HPDE6-E6E7 (cell line): ENCODE results near the gene SSPN.
"Not testable (repeated sequence)": the region's sequence is repeated elsewhere in the genome, so short reads cannot be mapped to it uniquely, and the experiment has no call there.

Source experiments
- DNase-seq: peaks from one replicate; pipeline ENCODE4 v3.0.0; 2011; ENCODE audit warnings: missing footprints; ENCODE audit errors: extremely low spot score

SSPN gene

DNA sequence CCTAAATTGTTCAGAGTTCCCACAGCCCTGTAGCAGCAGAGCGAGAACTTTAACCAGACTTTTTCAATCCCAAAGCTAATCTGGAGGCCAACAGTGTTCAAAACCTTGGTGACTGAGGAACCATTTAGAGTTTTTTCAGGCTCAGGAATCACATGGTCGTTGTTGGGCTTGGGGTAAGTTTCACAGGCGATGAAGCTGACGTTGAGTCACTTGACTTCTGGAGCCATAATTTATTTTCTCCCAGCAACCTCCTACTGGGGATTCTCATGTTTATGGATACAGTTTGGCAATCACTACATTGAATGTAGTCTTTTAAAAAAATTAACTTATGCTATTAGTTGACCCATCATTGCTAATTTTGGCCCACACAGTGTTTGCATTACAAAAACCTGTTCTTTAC is 34.5 kb downstream of the SSPN start:
- no peak for DNase-seq

DNA sequence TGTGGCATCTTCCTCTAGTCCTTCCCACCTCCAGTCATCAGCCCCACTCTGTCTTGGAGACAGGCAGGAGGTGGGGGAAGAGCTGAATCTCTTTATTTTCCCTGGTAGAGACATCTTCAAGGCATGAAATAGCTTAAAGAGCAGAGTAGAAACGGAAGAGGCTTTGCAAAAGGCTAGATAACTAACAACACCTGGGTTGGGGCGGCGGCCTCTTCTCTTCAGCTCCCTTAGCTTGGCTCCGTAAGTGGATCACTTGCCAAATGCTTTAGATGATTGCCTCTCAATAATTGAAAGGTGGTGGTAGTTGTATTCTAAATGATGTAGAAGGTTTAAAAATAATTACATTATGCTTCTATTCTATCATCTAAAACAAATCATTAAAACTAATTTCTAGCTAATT is 36.1 kb downstream of the SSPN start:
- DNase-seq = no peak

DNA sequence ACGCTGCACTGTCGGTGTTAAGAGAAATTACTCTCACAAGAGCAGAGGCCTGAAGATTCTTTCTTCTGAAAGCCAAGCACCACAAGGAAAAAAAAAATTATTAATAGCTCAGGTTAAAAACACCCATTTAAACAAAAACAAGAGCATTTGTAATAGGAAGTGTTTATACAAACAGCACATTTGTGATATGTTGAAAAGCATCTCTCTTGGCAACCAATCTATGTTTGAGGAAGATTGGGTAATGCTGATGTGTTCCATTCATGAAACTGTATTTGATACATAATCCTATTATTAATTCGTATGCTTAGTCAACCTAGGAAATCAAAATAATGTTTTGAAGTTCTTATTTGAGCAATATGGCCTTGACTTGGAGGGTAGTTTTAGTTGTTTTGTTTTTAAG is 36.5 kb downstream of the SSPN start:
- no peak for DNase-seq

DNA sequence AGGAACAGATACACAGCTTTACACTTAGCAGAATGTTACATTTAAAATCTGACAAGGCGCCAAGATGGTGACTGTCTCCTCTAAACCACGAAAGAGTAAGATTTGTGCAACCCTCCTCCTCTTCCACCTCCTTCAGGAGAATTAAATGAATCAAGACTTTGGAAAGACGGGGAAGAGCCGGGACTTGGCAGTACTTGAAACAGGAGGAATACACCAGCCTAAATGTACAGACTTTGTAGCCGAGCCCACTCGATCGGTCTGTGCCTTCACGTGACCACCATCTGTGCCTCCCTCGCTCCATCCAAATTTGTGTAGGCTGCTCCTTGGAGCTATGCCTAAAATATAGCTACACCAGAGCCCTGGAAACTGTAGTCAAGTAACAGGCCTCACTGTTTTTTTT is 38.3 kb downstream of the SSPN start:
- no peak for DNase-seq

GRCh38 chr12:26235465-26235864 is 40.1 kb downstream of the SSPN start:
- DNase-seq = not testable (repeated sequence)

- DNase-seq = no peak
Observed at GRCh38 chr12:26238341-26239121, 43.2 kb downstream of the SSPN start.

DNA sequence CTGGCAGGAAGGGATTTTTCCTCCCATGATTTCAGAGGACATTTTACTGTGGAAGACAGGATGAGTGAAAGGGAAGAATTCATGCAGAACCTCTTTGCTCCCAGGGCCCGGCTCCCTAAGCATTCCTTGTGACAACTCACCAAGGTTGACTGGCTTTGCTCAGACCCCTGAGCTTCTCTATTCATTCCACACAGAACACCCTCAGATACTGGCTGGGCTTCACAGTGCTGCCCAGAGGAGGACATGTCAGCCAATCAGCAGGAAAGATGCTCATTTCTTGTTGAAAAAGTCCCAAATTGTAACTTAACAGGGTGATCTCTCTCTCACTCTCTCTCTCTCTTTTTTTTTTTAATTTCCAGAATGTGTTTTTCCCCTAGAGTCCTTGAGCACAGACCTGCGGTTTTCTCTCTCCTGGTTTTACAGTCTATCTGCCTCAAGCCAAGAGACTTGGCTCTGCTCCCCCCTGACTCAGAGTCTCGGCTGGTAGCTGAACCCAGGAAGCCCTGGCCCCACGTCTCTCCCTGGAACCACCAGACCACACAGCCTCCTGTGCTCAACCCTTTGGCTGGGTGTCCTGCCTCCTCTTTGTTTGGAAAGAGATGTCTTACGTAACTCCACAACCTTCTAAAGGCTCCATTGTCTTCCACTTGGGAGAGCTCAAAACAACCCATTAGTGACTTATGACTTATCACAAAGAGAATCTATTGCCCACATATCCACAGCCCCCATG is 43.9 kb downstream of the SSPN start:
- no peak for DNase-seq

GRCh38 chr12:26239852-26240815 is 44.8 kb downstream of the SSPN start:
- DNase-seq = no peak

GRCh38 chr12:26241080-26241479 is 45.7 kb downstream of the SSPN start:
- DNase-seq = no peak

DNA sequence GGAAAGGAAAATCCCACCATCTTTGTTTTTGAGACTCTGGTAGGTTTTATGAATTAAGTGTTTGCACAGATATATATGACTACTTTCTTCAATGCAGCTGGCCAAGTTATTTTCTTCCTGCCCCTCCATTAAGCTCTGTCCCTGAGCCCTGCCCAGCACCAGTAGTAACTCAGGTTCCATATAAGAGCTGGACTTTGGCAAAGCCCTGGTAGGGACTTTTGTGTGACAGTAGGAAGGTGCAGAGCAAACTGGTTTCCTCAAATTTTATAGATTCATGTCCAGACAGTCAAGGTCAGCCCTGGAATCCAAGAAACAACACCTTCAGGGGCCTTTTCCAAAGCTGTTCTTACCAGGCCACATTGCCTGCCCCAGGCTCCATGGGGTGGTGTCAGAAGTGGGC is 47.3 kb downstream of the SSPN start:
- DNase-seq = no peak

GRCh38 chr12:26244503-26244902 is 49.1 kb downstream of the SSPN start:
- no peak for DNase-seq

DNA sequence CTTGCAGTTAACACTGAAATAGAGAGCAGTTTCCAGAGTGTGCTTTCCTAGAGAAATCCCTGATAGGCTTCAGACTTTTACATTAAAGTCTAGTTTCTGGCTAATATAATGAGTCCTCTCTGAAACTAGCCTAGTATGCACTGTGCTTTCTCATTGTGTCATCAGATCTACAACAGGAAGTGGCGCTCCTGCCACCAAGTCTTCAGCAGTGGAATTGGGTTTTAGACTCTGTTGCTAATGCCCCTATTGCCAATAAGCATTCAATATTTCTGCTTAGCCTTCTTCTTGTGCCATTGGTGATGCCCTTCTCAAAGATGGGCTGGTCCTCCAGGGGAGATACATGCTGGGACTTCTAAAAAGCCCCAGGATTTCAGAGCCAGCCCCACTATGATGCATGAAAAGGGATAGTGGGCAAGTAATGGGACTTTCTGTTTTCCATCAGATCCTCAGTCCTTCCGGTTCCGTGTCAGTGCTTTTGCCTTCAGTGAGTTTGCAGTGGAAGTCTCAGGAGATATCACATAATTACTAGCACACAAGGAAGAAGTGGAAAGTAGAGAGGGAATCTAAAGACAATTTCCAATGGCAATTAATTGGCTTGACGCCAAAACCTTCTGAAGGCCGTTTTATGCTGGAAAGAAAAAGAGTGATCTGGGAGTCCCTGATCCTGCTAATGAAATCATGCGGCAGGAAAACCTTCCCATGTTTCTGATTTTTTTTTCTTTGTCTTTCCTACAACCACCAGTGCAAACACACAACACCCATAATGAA is 50.0 kb downstream of the SSPN start:
- DNase-seq = no peak

DNA sequence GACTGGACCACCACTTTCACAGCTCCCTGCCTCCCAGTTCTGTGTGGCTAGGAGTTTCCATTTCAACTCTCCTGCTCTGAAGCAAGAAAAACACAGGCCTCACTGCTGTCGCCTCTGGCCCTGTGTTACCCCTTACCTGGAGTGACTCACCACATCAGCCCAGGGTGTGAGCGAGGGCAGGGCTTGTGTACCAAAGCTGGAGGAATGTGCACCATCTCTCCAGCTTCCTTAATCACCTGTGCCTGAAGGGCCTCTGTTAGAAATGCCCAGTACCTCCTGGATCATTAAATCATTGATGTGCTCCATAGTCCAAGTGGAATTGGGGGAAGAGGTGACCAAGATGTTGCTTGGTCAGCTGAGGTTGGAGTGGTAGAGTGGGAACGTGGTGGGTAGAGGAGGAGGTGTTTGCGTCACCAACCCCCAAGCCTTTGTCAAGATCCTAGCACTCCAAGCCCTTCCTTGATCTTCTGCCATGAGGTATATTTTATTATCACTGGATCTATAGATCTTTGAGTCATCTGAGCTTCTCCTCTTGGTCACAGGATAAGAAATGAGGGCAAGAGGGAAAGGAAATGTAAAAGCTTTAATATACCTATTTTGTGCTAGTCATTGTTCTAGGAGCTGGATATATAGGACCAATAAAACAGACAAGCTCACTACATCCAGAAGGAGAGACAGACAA is 51.3 kb downstream of the SSPN start:
- DNase-seq = peak; percentile 86

DNA sequence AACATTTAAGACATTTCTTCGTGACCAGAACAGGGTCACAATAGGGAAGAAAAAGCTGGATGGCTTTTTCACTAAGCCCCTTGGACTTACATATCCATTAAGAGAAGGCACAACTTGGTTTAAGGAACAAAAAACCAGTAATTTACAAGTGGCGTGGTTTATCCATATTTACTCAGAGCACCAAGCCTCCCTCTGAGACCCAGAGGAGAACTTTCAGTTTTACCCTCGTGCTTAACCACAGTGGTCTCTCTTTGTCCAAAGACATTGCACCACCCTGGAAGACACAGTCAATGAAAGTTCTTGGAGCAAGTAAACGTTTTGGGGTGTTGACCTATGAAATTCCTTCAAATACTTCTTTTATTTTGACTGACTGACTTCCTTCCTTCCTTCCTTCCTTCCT is 52.5 kb downstream of the SSPN start:
- no peak for DNase-seq

DNA sequence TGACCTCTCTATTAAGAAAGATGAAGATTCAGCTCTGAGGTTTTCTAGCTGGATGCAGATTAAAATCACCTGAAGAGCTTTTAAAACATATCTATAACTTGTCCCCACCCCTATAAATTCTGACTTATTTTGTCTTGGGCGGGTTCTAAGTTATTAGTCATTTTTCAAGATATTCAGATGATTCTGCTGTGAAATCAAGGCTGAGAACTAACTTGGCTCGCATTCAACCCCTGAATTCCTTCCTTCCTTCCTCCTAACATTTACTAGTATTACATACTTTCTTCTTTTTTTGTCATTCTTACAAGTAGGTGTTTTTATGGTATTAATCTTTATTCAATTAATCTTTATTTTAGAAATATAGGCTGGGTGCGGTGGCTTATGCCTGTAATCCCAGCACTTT is 55.4 kb downstream of the SSPN start:
- DNase-seq = no peak

DNA sequence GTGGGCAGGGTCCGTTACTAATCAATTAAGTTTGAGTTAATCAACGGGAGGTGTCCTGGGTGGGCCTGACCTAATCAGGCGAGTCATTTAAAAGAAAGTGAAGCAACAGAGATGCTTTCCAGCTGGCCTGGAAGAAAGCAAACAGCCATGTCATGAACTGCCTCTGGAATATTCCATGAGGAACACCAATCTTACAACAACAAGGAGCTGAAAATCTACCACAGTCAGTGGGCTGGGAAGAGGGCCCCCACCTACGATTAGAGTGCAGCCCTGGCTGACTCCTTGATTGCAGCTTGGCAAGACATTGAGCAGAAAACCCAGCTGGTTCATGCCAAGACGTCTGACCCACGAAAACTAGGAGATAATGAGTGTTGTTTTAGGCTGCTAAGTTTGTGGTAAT is 56.2 kb downstream of the SSPN start:
- DNase-seq = no peak

- DNase-seq = no peak
Observed at GRCh38 chr12:26252946-26253345, 57.6 kb downstream of the SSPN start.

GRCh38 chr12:26255893-26256645 is 60.7 kb downstream of the SSPN start:
- DNase-seq = no peak

DNA sequence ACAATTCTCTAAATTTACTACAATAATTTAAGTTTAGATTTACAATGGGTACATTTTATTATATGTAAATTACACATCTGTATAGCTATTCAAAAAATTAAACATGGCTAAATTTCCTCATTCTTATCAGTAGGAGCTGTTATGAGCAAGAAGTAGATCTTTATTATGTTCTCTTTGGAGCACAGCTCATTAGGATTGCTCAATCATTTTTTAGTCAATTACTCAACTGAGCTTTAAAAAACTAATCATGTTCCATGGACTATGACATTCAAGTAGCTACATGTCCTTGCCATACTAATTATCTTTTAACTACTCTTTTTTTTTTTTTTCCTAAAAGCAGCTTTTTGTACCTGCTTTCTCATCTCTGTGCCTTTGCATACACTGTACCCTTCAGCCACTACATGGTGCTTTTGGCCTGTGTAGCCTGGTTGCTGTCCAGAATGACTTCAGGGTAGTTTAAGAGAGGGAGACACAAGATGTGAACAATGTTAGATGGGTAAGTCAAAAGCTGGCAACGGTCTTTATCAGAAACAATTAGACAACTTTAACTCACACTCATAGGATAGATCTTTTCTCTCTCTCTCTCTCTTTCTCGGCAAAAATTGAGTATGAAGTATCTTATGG is 69.0 kb downstream of the SSPN start:
- DNase-seq = no peak

GRCh38 chr12:26265606-26266005 is 70.2 kb downstream of the SSPN start:
- no peak for DNase-seq
